Thyroid gland (tissue), 4 donors: Measurements from ENCODE around the gene TPD52L1. TPM values are rescaled to one million over a fixed set of nuclear protein-coding genes. Genes with fewer than 3 reads are reported as not detected.

Experiments
- DNase-seq, 2 donors: peaks; one replicate each; pipeline ENCODE4 v3.0.0-alpha.2; 2019
- H3K27ac ChIP-seq, 3 donors: fragments of 200-600 bp; sonication (generic); 1 replicate in 2 of 3; 2 replicates in 1 of 3; pipeline ENCODE4 v1.5.1; 2016 to 2019; ENCODE audit warnings: mild to moderate bottlenecking in 1 of 3, moderate library complexity in 1 of 3
- H3K27me3 ChIP-seq: fragments of 200-600 bp; sonication (generic); one replicate; pipeline ENCODE4 v1.5.1; 2019
- H3K36me3 ChIP-seq, 2 donors: fragments of 200-600 bp; sonication (generic); one replicate each; pipeline ENCODE4 v1.5.1; 2016 to 2019
- H3K4me1 ChIP-seq, 2 donors: fragments of 200-600 bp; sonication (generic); one replicate each; pipeline ENCODE4 v1.5.1; 2017 to 2019
- H3K4me3 ChIP-seq, 3 donors: fragments of 200-600 bp; sonication (generic); replicated peaks in 1 of 3; 1 replicate in 2 of 3; 2 replicates in 1 of 3; pipeline ENCODE4 v1.5.1; 2016; ENCODE audit warnings: mild to moderate bottlenecking in 1 of 3
- H3K9me3 ChIP-seq: fragments of 200-600 bp; sonication (generic); one replicate; pipeline ENCODE4 v1.5.1; 2017
- CTCF ChIP-seq, 6 experiments: fragments of 200-600 bp in 3 of 6; fragments of 450-650 bp in 3 of 6; sonication (generic) in 3 of 6; IDR thresholded peaks; one replicate each; pipeline ENCODE4 v1.5.1; 2016 to 2019; ENCODE audit warnings: antibody characterized with exemption in 6 of 6, mild to moderate bottlenecking in 2 of 6, inconsistent platforms in 1 of 6, moderate library complexity in 1 of 6
- POLR2A ChIP-seq, 2 donors: fragments of 450-650 bp; IDR thresholded peaks; one replicate each; pipeline ENCODE4 v1.6.1; 2017; ENCODE audit warnings: antibody characterized with exemption in 2 of 2, mild to moderate bottlenecking in 2 of 2, moderate library complexity in 1 of 2
- WGBS, 2 donors: methylation state at CpG; one replicate each; pipeline ENCODE4 v1.1.5; 2017; 5-methylcytosine and 5-hydroxymethylcytosine counted together
- intact Hi-C: fragments of 100-400 bp; cut with DNase I; formaldehyde crosslinking; loops from one replicate; pipeline ENCODE4 v1.15.1; 2023
- total RNA-seq, 4 donors: library from RNA; depleted of rRNA; stranded (reverse); fragments of >200 nt; gene quantifications; one replicate each; pipeline ENCODE4 v1.2.3, GENCODE V29; 2016

Gene TPD52L1
- total RNA-seq, 4 donors from 2014 or later: 182 to 392 (median 293) TPM

GRCh38 chr6:125188037-125188436 lies 34.5 kb downstream of the TPD52L1 start:
- no peak for DNase-seq
- intact Hi-C loops: no loop called here
- H3K4me3 ChIP-seq: no peak overlapping the region
- H3K27me3 ChIP-seq: no peaks in the 10 kb centered on the region
- no peaks in the 10 kb centered on the region for H3K36me3 ChIP-seq
- peaks cover 45 to 52% of the 10 kb centered on the region in 2 donors for H3K4me1 ChIP-seq
- WGBS, 2 donors: 49 to 57% methylated on average over 2 of the region's 2 CpGs
- H3K27ac ChIP-seq: peak overlapping the region in 1 of 3 donors; percentile 83
- TF ChIP-seq POLR2A (IDR thresholded peaks at IDR 0.05) (peak in 1 of 2 donors; percentile 46), CTCF (IDR thresholded peaks at IDR 0.05) (no peak)
- no peaks in the 10 kb centered on the region for H3K9me3 ChIP-seq

- intact Hi-C loops: no loop called here
- WGBS, 2 donors: 75 to 87% methylated on average over 1 of the region's 1 CpG
- peak overlapping the region; percentile 83 to 94 (median 87) for H3K27ac ChIP-seq
These were observed 35.1 kb downstream of the TPD52L1 start for GRCh38 chr6:125188594-125189203.

DNA sequence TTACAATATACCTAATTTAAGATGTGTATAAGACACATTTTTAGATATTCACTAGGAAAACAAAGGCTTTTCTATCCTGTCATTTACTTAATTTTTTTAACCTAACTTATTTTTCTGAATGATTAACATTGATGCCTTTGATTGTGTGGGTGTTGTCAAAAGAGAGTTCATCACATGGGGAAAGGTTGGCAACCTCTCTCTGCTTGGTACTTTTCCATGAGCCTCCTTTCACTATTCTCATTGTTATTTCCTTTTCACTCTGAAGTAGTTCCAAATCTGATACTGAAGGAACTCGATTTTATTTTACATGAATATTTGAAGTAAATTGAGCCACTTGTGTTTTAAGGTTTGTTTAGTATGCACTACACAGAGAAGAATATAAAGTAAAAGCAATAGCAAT lies 35.9 kb downstream of the TPD52L1 start:
- Histone ChIP-seq H3K9me3 (no peaks in the 10 kb centered on the region), H3K4me1 (peaks cover 45 to 48% of the 10 kb centered on the region in 2 donors), H3K27me3 (no peaks in the 10 kb centered on the region), H3K36me3 (no peaks in the 10 kb centered on the region), H3K27ac (peak overlapping the region; percentile 83 to 94 (median 87)), H3K4me3 (no peak overlapping the region)
- intact Hi-C loops: no loop called here
- DNase-seq: peak; percentile 24 to 35
- TF ChIP-seq POLR2A (IDR thresholded peaks at IDR 0.05) (no peak), CTCF (IDR thresholded peaks at IDR 0.05) (no peak)
- 18 to 19% methylated on average over 1 of the region's 1 CpG for WGBS, 2 donors

More at GRCh38 chr6:125188594-125189203, 35.1 kb downstream of the TPD52L1 start:
- H3K27me3 ChIP-seq: no peaks in the 10 kb centered on the region
- H3K4me3 ChIP-seq: no peak overlapping the region
- TF ChIP-seq CTCF (IDR thresholded peaks at IDR 0.05) (no peak), POLR2A (IDR thresholded peaks at IDR 0.05) (no peak)
- DNase-seq: no peak
- no peaks in the 10 kb centered on the region for H3K36me3 ChIP-seq
- peaks cover 45 to 52% of the 10 kb centered on the region in 2 donors for H3K4me1 ChIP-seq
- no peaks in the 10 kb centered on the region for H3K9me3 ChIP-seq

- no peak for TF ChIP-seq CTCF (IDR thresholded peaks at IDR 0.05)
- no peak for TF ChIP-seq POLR2A (IDR thresholded peaks at IDR 0.05)
These were observed 37.1 kb downstream of the TPD52L1 start for GRCh38 chr6:125190667-125191066.

GRCh38 chr6:125191916-125192609 lies 38.5 kb downstream of the TPD52L1 start:
- Histone ChIP-seq H3K27me3 (no peaks in the 10 kb centered on the region), H3K9me3 (no peaks in the 10 kb centered on the region), H3K27ac (peak overlapping the region; percentile 79 to 84 (median 83)), H3K36me3 (no peaks in the 10 kb centered on the region), H3K4me3 (no peak overlapping the region), H3K4me1 (peaks cover 58 to 72% of the 10 kb centered on the region in 2 donors)
- WGBS, 2 donors: 63 to 71% methylated on average over 5 of the region's 5 CpGs
- DNase-seq: peak; percentile 25 to 32
- intact Hi-C loops: no loop called here
- TF ChIP-seq POLR2A (IDR thresholded peaks at IDR 0.05): no peak
- TF ChIP-seq CTCF (IDR thresholded peaks at IDR 0.05): peak; percentile 8 to 53 (median 41)

More at GRCh38 chr6:125190667-125191066, 37.1 kb downstream of the TPD52L1 start:
- H3K4me3 ChIP-seq: no peak overlapping the region
- intact Hi-C loops: no loop called here
- 87 to 91% methylated on average over 4 of the region's 4 CpGs for WGBS, 2 donors
- peaks cover 53 to 60% of the 10 kb centered on the region in 2 donors for H3K4me1 ChIP-seq
- peak overlapping the region; percentile 83 to 94 (median 87) for H3K27ac ChIP-seq
- no peaks in the 10 kb centered on the region for H3K36me3 ChIP-seq
- no peaks in the 10 kb centered on the region for H3K9me3 ChIP-seq
- no peaks in the 10 kb centered on the region for H3K27me3 ChIP-seq
- no peak for DNase-seq
